Retinal pigment epithelial cell (primary cell): ENCODE data around the gene TBL1X.

ENCODE experiments used
- DNase-seq: peaks from one replicate; pipeline ENCODE4 v3.0.0-alpha.2; 2010; ENCODE audit warnings: low read depth
- H3K4me3 ChIP-seq: 2 replicates; pipeline ENCODE4 v1.5.1; 2011; ENCODE audit warnings: mild to moderate bottlenecking, low read length, control low read depth, moderate library complexity
- TF ChIP-seq, protein P1 (sequence below): conservative IDR thresholded peaks from 2 replicates; pipeline ENCODE4 v1.5.1; 2011; ENCODE audit warnings: low read depth, low read length, control low read depth, inconsistent platforms

The TBL1X gene

DNA sequence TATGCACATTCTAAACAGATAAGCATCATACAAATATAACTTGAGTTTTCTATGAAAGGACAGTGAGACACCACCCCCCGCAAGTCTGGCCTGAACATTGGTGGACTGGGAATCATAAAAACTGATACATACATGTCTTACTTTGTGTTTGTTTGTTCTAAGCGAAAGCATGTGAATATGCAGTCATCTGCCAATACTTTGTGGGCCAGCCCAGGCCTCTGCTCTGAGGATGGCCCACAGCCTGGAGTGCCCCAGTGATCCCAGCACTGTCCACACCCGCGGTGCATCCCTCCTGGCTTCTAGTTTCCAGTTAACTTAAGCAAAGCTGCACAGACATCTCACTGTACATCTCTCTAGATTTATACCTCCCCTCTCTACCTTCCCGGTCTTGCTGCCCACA is 154.3 kb downstream of the TBL1X start:
- no peak overlapping the region for H3K4me3 ChIP-seq
- DNase-seq: no peak
- TF ChIP-seq, protein P1, sequence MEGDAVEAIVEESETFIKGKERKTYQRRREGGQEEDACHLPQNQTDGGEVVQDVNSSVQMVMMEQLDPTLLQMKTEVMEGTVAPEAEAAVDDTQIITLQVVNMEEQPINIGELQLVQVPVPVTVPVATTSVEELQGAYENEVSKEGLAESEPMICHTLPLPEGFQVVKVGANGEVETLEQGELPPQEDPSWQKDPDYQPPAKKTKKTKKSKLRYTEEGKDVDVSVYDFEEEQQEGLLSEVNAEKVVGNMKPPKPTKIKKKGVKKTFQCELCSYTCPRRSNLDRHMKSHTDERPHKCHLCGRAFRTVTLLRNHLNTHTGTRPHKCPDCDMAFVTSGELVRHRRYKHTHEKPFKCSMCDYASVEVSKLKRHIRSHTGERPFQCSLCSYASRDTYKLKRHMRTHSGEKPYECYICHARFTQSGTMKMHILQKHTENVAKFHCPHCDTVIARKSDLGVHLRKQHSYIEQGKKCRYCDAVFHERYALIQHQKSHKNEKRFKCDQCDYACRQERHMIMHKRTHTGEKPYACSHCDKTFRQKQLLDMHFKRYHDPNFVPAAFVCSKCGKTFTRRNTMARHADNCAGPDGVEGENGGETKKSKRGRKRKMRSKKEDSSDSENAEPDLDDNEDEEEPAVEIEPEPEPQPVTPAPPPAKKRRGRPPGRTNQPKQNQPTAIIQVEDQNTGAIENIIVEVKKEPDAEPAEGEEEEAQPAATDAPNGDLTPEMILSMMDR: no peak

DNA sequence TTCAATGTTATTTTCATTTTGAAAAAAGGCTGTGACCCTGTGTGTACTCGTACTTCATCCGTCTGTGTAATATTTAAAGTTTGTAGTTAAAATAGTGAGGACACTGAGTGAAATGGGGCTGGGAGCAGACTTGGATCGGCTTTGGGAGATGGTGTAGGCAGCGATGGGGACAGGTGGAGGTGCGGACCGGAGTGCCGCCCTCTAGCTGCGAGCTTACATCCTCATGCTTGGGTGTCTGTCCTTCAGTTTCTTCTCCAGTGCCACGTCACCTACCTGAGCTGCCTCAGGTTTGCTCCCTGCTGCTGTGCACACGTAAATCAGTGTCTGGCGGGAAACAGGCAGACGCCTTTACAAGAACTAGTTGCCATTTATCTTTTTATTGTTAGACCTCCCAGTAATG is 154.7 kb downstream of the TBL1X start:
- no peak for DNase-seq
- no peak overlapping the region for H3K4me3 ChIP-seq
- TF ChIP-seq, protein P1: no peak

DNA sequence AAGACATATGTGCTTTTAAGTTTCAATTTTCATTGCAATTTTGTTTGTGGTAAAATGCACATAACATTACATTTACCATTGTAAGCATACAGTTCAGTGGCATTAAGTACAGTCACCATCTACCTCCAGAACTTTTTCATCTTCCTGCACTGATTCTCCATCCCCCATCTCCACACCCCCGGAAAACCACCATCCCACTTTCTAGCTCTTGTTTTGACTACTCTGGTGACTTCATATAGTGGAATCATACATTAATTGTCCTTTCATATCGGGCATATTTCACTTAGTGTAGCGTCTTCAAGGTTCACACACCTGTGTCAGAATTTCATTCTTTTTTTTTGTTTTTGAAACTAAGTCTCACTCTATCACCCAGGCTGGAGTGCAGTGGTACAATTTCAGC is 157.3 kb downstream of the TBL1X start:
- TF ChIP-seq, protein P1: no peak
- no peak for DNase-seq
- no peak overlapping the region for H3K4me3 ChIP-seq

DNA sequence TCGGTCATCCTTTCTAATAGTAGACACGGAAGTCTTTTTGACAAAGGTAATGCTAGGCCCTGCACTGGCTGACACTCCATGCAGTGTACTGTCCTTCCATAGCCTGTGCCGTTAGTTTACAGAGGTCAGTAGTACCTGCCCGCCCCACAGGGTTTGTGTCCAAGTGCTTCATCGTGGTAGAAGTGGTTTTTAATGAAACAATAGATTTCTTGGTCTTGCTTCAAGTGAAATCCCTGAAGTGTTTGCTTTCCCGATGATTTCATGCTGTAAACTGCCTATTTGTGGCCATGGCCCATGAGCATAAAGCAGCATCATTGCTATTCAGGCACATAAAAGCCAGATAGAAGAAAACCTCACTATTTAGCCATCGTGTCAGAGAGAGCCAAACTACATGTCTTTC is 161.5 kb downstream of the TBL1X start:
- TF ChIP-seq, protein P1: no peak
- H3K4me3 ChIP-seq: no peak overlapping the region
- DNase-seq: no peak

DNA sequence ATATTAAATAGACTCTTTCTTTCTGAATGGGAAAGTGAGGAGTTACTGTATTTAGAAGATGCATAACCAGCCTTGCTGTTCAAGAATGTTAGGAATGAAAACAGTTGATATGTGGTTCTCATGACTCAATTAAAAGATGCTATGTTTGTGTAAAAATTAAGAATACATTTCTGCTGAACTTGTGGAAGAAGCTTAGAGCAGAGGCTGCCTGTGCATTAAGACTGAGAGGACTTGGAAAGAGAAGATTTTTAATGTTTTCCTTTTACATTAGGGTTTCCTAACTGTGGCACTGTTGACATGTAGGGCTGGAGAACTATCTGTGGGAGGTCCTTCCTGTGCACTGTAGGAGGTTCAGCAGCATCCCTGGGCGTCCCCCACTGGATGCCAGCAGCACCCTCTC is 163.1 kb downstream of the TBL1X start:
- TF ChIP-seq, protein P1: no peak
- no peak for DNase-seq
- H3K4me3 ChIP-seq: no peak overlapping the region

DNA sequence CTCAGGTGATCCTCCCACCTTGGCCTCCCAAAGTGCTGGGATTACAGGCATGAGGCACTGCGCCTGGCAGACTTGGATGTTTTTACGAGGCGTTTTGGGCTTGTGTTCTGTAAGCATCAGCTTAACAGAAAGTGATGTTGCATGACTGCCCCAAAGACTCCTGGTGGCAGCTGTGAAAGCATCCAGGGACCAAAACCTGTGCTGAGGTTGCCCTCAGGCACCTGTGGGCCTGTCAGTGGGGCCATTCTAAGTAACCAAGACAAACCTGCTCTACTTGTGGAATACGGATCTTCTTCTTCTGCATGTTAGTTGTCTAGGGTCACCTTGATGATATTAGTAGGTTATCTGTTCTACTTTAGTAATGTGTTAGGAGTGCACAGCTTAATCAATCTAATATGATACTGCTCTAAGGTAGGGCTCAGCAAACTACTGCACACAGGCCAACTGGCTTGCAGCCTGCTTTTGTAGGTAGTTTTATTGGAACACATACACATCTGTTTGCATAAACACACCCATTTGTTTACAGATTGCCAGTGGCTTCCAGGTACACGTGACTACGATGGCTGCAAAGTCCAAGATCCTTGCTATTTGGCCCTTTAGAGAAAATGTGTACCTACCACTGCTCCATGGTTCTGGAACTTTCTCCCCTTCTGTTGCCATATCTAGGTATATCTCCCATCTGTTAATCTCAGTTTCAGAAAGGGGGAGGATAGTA is 164.1 kb downstream of the TBL1X start:
- TF ChIP-seq, protein P1: no peak
- no peak overlapping the region for H3K4me3 ChIP-seq
- DNase-seq: no peak

DNA sequence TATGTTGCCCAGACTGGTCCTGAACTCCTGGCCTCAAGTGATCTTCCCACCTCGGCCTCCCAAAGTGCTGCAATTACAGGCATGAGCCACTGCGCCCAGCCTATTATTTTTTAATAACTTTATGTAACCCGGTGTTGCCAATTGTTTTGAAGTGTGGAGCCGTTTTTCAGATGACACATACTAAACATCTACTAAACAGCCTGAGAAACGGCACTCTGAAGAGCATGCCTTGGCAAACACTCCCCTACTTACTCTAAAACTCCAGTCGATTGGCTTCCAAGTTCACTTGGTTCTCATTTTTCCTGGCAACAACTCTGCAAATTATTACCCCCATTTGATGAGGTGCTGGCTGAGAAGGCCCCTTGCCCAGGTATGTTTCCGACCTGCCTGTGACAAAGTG is 169.7 kb downstream of the TBL1X start:
- H3K4me3 ChIP-seq: no peak overlapping the region
- DNase-seq: no peak
- TF ChIP-seq, protein P1: no peak
